GM23248 (cell line): ENCODE results near the gene KIDINS220.

ENCODE experiments used
- EZH2 ChIP-seq: fragments of 200-600 bp; sonication (generic); IDR thresholded peaks from 2 replicates; pipeline ENCODE4 v1.6.1; 2018; ENCODE audit warnings: antibody characterized with exemption, mild to moderate bottlenecking; ENCODE audit not compliant: insufficient read depth, poor library complexity, severe bottlenecking
- EZH2phosphoT487 ChIP-seq: fragments of 200-600 bp; sonication (generic); IDR thresholded peaks from 2 replicates; pipeline ENCODE4 v1.6.1; 2018; ENCODE audit warnings: antibody characterized with exemption, moderate library complexity, mild to moderate bottlenecking, low read depth; ENCODE audit not compliant: insufficient read depth

DNA sequence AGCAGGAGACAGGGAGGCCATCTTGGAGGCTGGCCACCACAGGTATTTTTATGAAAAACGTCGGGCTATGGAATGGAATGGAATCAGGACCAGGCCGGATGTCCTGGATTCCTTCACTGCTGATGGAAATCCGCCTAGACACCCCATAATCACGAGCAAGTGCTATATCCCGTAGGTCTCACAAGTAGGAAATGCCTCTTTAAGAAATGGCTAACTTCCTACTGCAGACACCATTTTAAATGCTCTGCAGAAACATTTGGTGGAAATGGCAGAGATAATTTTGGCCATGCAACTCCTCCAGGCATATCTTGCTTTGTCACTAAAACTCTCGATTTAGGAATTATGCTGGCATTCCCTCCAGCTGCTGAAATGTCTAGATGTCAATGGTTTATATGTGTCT lies 137.6 kb downstream of the KIDINS220 start:
- TF ChIP-seq EZH2phosphoT487 (no peak), EZH2 (no peak)
